ENCODE data around the gene MCF2.

- no peak for TF ChIP-seq CTCF (conservative IDR thresholded peaks at IDR 0.05; ENCODE audit: low read depth, low read length)
- no peak for TF ChIP-seq EZH2 (IDR thresholded peaks at IDR 0.05; ENCODE audit: borderline replicate concordance, low read depth, low read length, poor library complexity, severe bottlenecking)
Measured at GRCh38 chrX:139581068-139581467, 126.9 kb downstream of the MCF2 start.
